CD4-positive, alpha-beta T cell treated with Interleukin-6 for 4 hours (primary cell): ENCODE results near the gene AANAT.

Experiments used
- DNase-seq: peaks from one replicate; pipeline ENCODE4 v3.0.0-alpha.2; 2020; ENCODE audit warnings: mixed read lengths

AANAT gene

GRCh38 chr17:76442341-76443338 lies 24.8 kb upstream of the AANAT start:
- no peak for DNase-seq

- no peak for DNase-seq
Observed at GRCh38 chr17:76444518-76445311, 22.7 kb upstream of the AANAT start.

GRCh38 chr17:76445697-76446448 lies 21.5 kb upstream of the AANAT start:
- DNase-seq: no peak

- no peak for DNase-seq
Observed at GRCh38 chr17:76446449-76447231, 20.8 kb upstream of the AANAT start.

GRCh38 chr17:76447931-76448652 lies 19.3 kb upstream of the AANAT start:
- DNase-seq: no peak

- no peak for DNase-seq
Observed at GRCh38 chr17:76449126-76449525, 18.3 kb upstream of the AANAT start.

- DNase-seq: no peak
Observed at GRCh38 chr17:76451506-76451905, 15.9 kb upstream of the AANAT start.

GRCh38 chr17:76452127-76452659 lies 15.2 kb upstream of the AANAT start:
- peak; percentile 39 for DNase-seq

- DNase-seq: peak; percentile 91
Observed at GRCh38 chr17:76452660-76453430, 14.6 kb upstream of the AANAT start, which contains the start of gene UBE2O. UBE2O (minus strand) TSS chr17:76453152; CDS start chr17:76453141, 11 bp downstream.

- DNase-seq: no peak
Observed at GRCh38 chr17:76453431-76453743, 14.0 kb upstream of the AANAT start.

GRCh38 chr17:76458580-76459490 lies 8.6 kb upstream of the AANAT start:
- DNase-seq: no peak

GRCh38 chr17:76459674-76460073 lies 7.7 kb upstream of the AANAT start:
- DNase-seq: no peak

- DNase-seq: no peak
Observed at GRCh38 chr17:76461765-76462555, 5.4 kb upstream of the AANAT start.

- no peak for DNase-seq
Observed at GRCh38 chr17:76462556-76463290, 4.7 kb upstream of the AANAT start.

- no peak for DNase-seq
Observed at GRCh38 chr17:76466775-76467130, 650 bp upstream of the AANAT start.

GRCh38 chr17:76467809-76468633 lies 618 bp downstream of the AANAT start:
- no peak for DNase-seq

GRCh38 chr17:76468634-76469010 lies 1.2 kb downstream of the AANAT start:
- DNase-seq: no peak
